IMR-90 (cell line): Measurements from ENCODE around the gene WASF3. TPM values are rescaled to one million over a fixed set of nuclear protein-coding genes. Genes with fewer than 3 reads are reported as not detected.

Experiments
- ATAC-seq: fragments of 200-7000 bp; cut with Tn5 transposase; 2 replicates; pipeline ENCODE4 v1.9.1; 2020; ENCODE audit warnings: low read depth, mild to moderate bottlenecking, moderate library complexity
- BruUV-seq: library from RNA; stranded (reverse); fragments of 400-500 nt; replicated peaks from 2 replicates; lab custom pipeline; 2021; lab: Mats Ljungman, UMichigan
- CTCF ChIA-PET: fragments of 300-600 bp; formaldehyde crosslinking; extraction: SDS; loops from one replicate; lab custom pipeline; 2021; ENCODE audit warnings: antibody characterized with exemption; lab: Yijun Ruan, JAX
- POLR2A ChIA-PET: fragments of 300-600 bp; sonication (Branson Sonifier 250); formaldehyde crosslinking; loops from one replicate; lab custom pipeline; 2022; ENCODE audit warnings: antibody characterized with exemption; ENCODE audit not compliant: unreplicated experiment; lab: Charles Lee
- DNase-seq: peaks from one replicate; pipeline ENCODE4 v3.0.0; 2013
- H2AFZ ChIP-seq: replicated peaks from 2 replicates; pipeline ENCODE3; 2013; ENCODE audit warnings: low read length, mild to moderate bottlenecking; ENCODE audit not compliant: poor library complexity
- H2AK5ac ChIP-seq: 2 replicates; pipeline ENCODE4 v1.6.1; 2013; ENCODE audit warnings: low read depth, low read length, inconsistent platforms
- H2AK9ac ChIP-seq: replicated peaks from 2 replicates; pipeline ENCODE3; 2013; ENCODE audit warnings: mild to moderate bottlenecking, low read depth, low read length, moderate library complexity; ENCODE audit not compliant: poor library complexity
- H2BK120ac ChIP-seq: 2 replicates; pipeline ENCODE4 v1.6.1; 2013; ENCODE audit warnings: low read depth, low read length, inconsistent platforms
- H2BK15ac ChIP-seq: 3 replicates; pipeline ENCODE4 v1.6.1; 2013; ENCODE audit warnings: low read depth, low read length, inconsistent platforms
- H2BK20ac ChIP-seq: 2 replicates; pipeline ENCODE4 v1.6.1; 2013; ENCODE audit warnings: low read depth, mild to moderate bottlenecking, inconsistent platforms, low read length, moderate library complexity
- H2BK5ac ChIP-seq: 2 replicates; pipeline ENCODE4 v1.6.1; 2013; ENCODE audit warnings: mild to moderate bottlenecking, low read depth, low read length, inconsistent platforms; ENCODE audit not compliant: poor library complexity, severe bottlenecking
- H3K14ac ChIP-seq: replicated peaks from 2 replicates; pipeline ENCODE4 v1.6.1; 2013; ENCODE audit warnings: low read depth, low read length, inconsistent platforms
- H3K18ac ChIP-seq: 2 replicates; pipeline ENCODE4 v1.6.1; 2013; ENCODE audit warnings: low read depth, low read length, control low read depth
- H3K23ac ChIP-seq: 2 replicates; pipeline ENCODE4 v1.6.1; 2013; ENCODE audit warnings: low read depth, low read length, inconsistent platforms
- H3K27ac ChIP-seq: 2 replicates; pipeline ENCODE4 v1.5.1; 2013; ENCODE audit warnings: mild to moderate bottlenecking, control low read depth, low read length; ENCODE audit not compliant: insufficient read depth
- H3K27me3 ChIP-seq: 2 replicates; pipeline ENCODE4 v1.6.1; 2013; ENCODE audit warnings: low read length; ENCODE audit not compliant: control insufficient read depth, insufficient read depth
- H3K36me3 ChIP-seq: 2 replicates; pipeline ENCODE4 v1.6.1; 2013; ENCODE audit warnings: low read length, mixed read lengths; ENCODE audit not compliant: control insufficient read depth, insufficient read depth
- H3K4ac ChIP-seq: 2 replicates; pipeline ENCODE4 v1.6.1; 2013; ENCODE audit warnings: low read depth, low read length, inconsistent platforms
- H3K4me1 ChIP-seq: 2 replicates; pipeline ENCODE4 v1.6.1; 2013; ENCODE audit warnings: low read length, mixed read lengths; ENCODE audit not compliant: control insufficient read depth, insufficient read depth
- H3K4me2 ChIP-seq: 2 replicates; pipeline ENCODE4 v1.6.1; 2013; ENCODE audit warnings: low read depth, mild to moderate bottlenecking, control low read depth, low read length, moderate library complexity
- H3K4me3 ChIP-seq: 2 replicates; pipeline ENCODE4 v1.5.1; 2013; ENCODE audit warnings: low read depth, mild to moderate bottlenecking, control low read depth, low read length, moderate library complexity; ENCODE audit not compliant: insufficient read depth
- H3K56ac ChIP-seq: 2 replicates; pipeline ENCODE4 v1.6.1; 2013; ENCODE audit warnings: low read length, inconsistent platforms; ENCODE audit not compliant: insufficient read depth; ENCODE audit errors: extremely low read depth
- H3K79me1 ChIP-seq, 2 experiments: 2 replicates each; pipeline ENCODE4 v1.6.1; 2013; ENCODE audit warnings: low read length in 2 of 2, inconsistent platforms in 1 of 2, low read depth in 1 of 2
- H3K9ac ChIP-seq: 2 replicates; pipeline ENCODE4 v1.6.1; 2013; ENCODE audit warnings: low read depth, low read length, control low read depth
- H3K9me1 ChIP-seq: 2 replicates; pipeline ENCODE4 v1.6.1; 2013; ENCODE audit warnings: low read length, inconsistent platforms; ENCODE audit not compliant: insufficient read depth
- H3K9me3 ChIP-seq: 2 replicates; pipeline ENCODE4 v1.6.1; 2013; ENCODE audit warnings: low read length; ENCODE audit not compliant: control insufficient read depth, insufficient read depth
- H4K20me1 ChIP-seq: 2 replicates; pipeline ENCODE4 v1.6.1; 2013; ENCODE audit warnings: low read length, inconsistent platforms; ENCODE audit not compliant: insufficient read depth
- H4K5ac ChIP-seq: 2 replicates; pipeline ENCODE4 v1.6.1; 2013; ENCODE audit warnings: mild to moderate bottlenecking, low read depth, low read length, control low read depth
- H4K8ac ChIP-seq, 2 experiments: 2 replicates each; pipeline ENCODE4 v1.6.1; 2013; ENCODE audit warnings: low read depth in 2 of 2, low read length in 2 of 2, control low read depth in 1 of 2, inconsistent platforms in 1 of 2
- H4K91ac ChIP-seq: 2 replicates; pipeline ENCODE4 v1.6.1; 2013; ENCODE audit warnings: low read depth, low read length, inconsistent platforms; ENCODE audit not compliant: insufficient read depth
- BHLHE40 ChIP-seq: fragments of 150-350 bp; IDR thresholded peaks from 2 replicates; pipeline ENCODE4 v1.6.1; 2016; ENCODE audit warnings: mild to moderate bottlenecking, low read depth, low read length
- CEBPB ChIP-seq: IDR thresholded peaks from 2 replicates; pipeline ENCODE4 v1.6.1; 2012; ENCODE audit warnings: low read depth, low read length, improper control_type of control experiment
- CHD1 ChIP-seq: IDR thresholded peaks from 2 replicates; pipeline ENCODE4 v1.6.1; 2012; ENCODE audit warnings: low read depth, low read length, improper control_type of control experiment
- CTCF ChIP-seq: conservative IDR thresholded peaks from 2 replicates; pipeline ENCODE4 v1.5.1; 2012; ENCODE audit warnings: mild to moderate bottlenecking, low read depth, low read length, improper control_type of control experiment
- ELK1 ChIP-seq: fragments of 150-350 bp; IDR thresholded peaks from 2 replicates; pipeline ENCODE4 v1.6.1; 2016; ENCODE audit warnings: low read depth, mild to moderate bottlenecking, low read length, moderate library complexity, borderline replicate concordance
- FOS ChIP-seq: fragments of 150-350 bp; IDR thresholded peaks from 2 replicates; pipeline ENCODE4 v1.6.1; 2016; ENCODE audit warnings: low read depth, low read length
- MAFK ChIP-seq: IDR thresholded peaks from 2 replicates; pipeline ENCODE4 v1.6.1; 2012; ENCODE audit warnings: low read depth, low read length, improper control_type of control experiment
- MAZ ChIP-seq: IDR thresholded peaks from 2 replicates; pipeline ENCODE4 v1.6.1; 2012; ENCODE audit warnings: low read depth, mild to moderate bottlenecking, low read length, improper control_type of control experiment, moderate library complexity, borderline replicate concordance
- MXI1 ChIP-seq: IDR thresholded peaks from 2 replicates; pipeline ENCODE4 v1.6.1; 2012; ENCODE audit warnings: low read depth, mild to moderate bottlenecking, low read length, moderate library complexity, borderline replicate concordance
- NFE2L2 ChIP-seq: fragments of 150-350 bp; IDR thresholded peaks from 2 replicates; pipeline ENCODE4 v1.6.1; 2016; ENCODE audit warnings: low read depth, mild to moderate bottlenecking, low read length
- POLR2A ChIP-seq: IDR thresholded peaks from 2 replicates; pipeline ENCODE4 v1.6.1; 2012; ENCODE audit warnings: mild to moderate bottlenecking, low read depth, low read length
- RAD21 ChIP-seq: IDR thresholded peaks from 2 replicates; pipeline ENCODE4 v1.6.1; 2012; ENCODE audit warnings: low read length, improper control_type of control experiment
- RCOR1 ChIP-seq: IDR thresholded peaks from 2 replicates; pipeline ENCODE4 v1.6.1; 2012; ENCODE audit warnings: mild to moderate bottlenecking, low read length, improper control_type of control experiment; ENCODE audit not compliant: insufficient replicate concordance
- RFX5 ChIP-seq: IDR thresholded peaks from 2 replicates; pipeline ENCODE4 v1.8.0; 2012; ENCODE audit warnings: low read depth, mild to moderate bottlenecking, low read length, moderate library complexity
- SMC3 ChIP-seq: fragments of 150-350 bp; IDR thresholded peaks from 2 replicates; pipeline ENCODE4 v1.6.1; 2016; ENCODE audit warnings: low read depth, mild to moderate bottlenecking, antibody characterized with exemption, low read length, moderate library complexity
- USF2 ChIP-seq: fragments of 150-350 bp; IDR thresholded peaks from 2 replicates; pipeline ENCODE4 v1.6.1; 2017; ENCODE audit warnings: mild to moderate bottlenecking, antibody characterized with exemption, low read length, low read depth
- WGBS, 2 experiments: methylation state at CpG; one replicate each; pipeline versions ENCODE4 v1.1.5 to v1.1.7; 2013; ENCODE audit warnings: missing lambda C conversion rate in 2 of 2; ENCODE audit not compliant: insufficient read length in 1 of 2; ENCODE audit errors: extremely low coverage in 2 of 2; 5-methylcytosine and 5-hydroxymethylcytosine counted together
- dilution Hi-C: fragments of 300-500 bp; cut with HindIII; formaldehyde crosslinking; loops from one replicate; pipeline ENCODE4 v1.14.3; 2018; ENCODE audit warnings: low sequenced_read_pairs; ENCODE audit not compliant: unreplicated experiment
- in situ Hi-C: fragments of 300-500 bp; cut with MboI; formaldehyde crosslinking; loops from 3 replicates; pipeline ENCODE4 v1.14.3; 2019; ENCODE audit warnings: low sequenced_read_pairs, inconsistent platforms, mixed read lengths
- intact Hi-C: fragments of 100-400 bp; cut with micrococcal nuclease; formaldehyde crosslinking; loops from 2 replicates; pipeline ENCODE4 v1.10.0; 2022
- polyA plus RNA-seq, 3 experiments: library from polyadenylated mRNA; depleted of rRNA; stranded (reverse); fragments of >200 nt; gene quantifications; 2 replicates each; pipeline ENCODE4 v1.2.3, GENCODE V29; 2012; ENCODE audit warnings: low replicate concordance in 1 of 3
- total RNA-seq: library from RNA; depleted of rRNA; stranded (reverse); fragments of >200 nt; gene quantifications from 2 replicates; pipeline ENCODE4 v1.2.3, GENCODE V29; 2012

WASF3 gene
- total and polyA plus RNA-seq, 2 of the 4 experiments (the other 2 are of a cell fraction), result 4.3 to 11.4 TPM

- POLR2A ChIA-PET, result no interaction called here
- Histone ChIP-seq H2BK15ac (no peak overlapping the region), H4K8ac (no peak overlapping the region), H4K20me1 (peaks cover 29% of the 10 kb centered on the region; the same call in 1 of the 2 replicates), H2AK9ac (no peak overlapping the region), H4K5ac (no peak overlapping the region), H2AFZ (no peak overlapping the region), H3K36me3 (no peaks in the 10 kb centered on the region), H3K27me3 (no peaks in the 10 kb centered on the region), H3K4me2 (no peak overlapping the region), H3K23ac (no peak overlapping the region), H2BK20ac (no peak overlapping the region), H4K91ac (no peak overlapping the region), H3K4me1 (peaks cover 3% of the 10 kb centered on the region), H3K79me1 (peaks cover 31 to 53% of the 10 kb centered on the region in 2 experiments), H2BK5ac (no peak overlapping the region), H3K9me1 (peaks cover 6% of the 10 kb centered on the region; the same call in 1 of the 2 replicates), H3K18ac (no peak overlapping the region), H3K9me3 (no peaks in the 10 kb centered on the region; the same call in 1 of the 2 replicates), H3K4me3 (no peak overlapping the region), H3K56ac (no peak overlapping the region), H3K14ac (no peak overlapping the region), H2BK120ac (no peak overlapping the region), H3K4ac (no peak overlapping the region), H3K27ac (no peak overlapping the region), H3K9ac (no peak overlapping the region), H2AK5ac (no peak overlapping the region)
- BruUV-seq, result no TSS peak
- CTCF ChIA-PET, result no interaction called here
- TF ChIP-seq MAZ (no peak), RFX5 (no peak), CEBPB (no peak), FOS (no peak), POLR2A (no peak), NFE2L2 (no peak), BHLHE40 (no peak), CHD1 (no peak), RAD21 (no peak), SMC3 (no peak), MXI1 (no peak), CTCF (no peak), USF2 (no peak), ELK1 (no peak), MAFK (no peak), RCOR1 (no peak)
- DNase-seq (no peak), ATAC-seq (no peak)
- in situ Hi-C loops, result no loop called here
- intact Hi-C loops, result no loop called here
- dilution Hi-C loops, result no loop called here
- 82% methylated on average over 3 of the region's 8 CpGs; no CpG with 5 or more reads in 1 of the 2 experiments for WGBS, 2 experiments
Measured at GRCh38 chr13:26594363-26594762, 36.9 kb downstream of the WASF3 start.
